NCI-H1417 treated with DMSO at 0.1 percent for 48 hours (cell line): ENCODE results near the gene CEP72.

ENCODE experiments used
- DNase-seq: peaks from one replicate; lab custom pipeline; 2025; lab: John Stamatoyannopoulos, UW

CEP72 gene

GRCh38 chr5:658103-658502, 46.0 kb downstream of the CEP72 start:
- DNase-seq, result no peak

GRCh38 chr5:659496-660263, 47.5 kb downstream of the CEP72 start:
- no peak for DNase-seq

- no peak for DNase-seq
Measured at GRCh38 chr5:660491-661030, 48.4 kb downstream of the CEP72 start.

GRCh38 chr5:661891-662750, 50.0 kb downstream of the CEP72 start:
- no peak for DNase-seq

GRCh38 chr5:662751-663435, 50.8 kb downstream of the CEP72 start:
- no peak for DNase-seq

GRCh38 chr5:663436-664342, 51.5 kb downstream of the CEP72 start:
- no peak for DNase-seq

- no peak for DNase-seq
Measured at GRCh38 chr5:664343-664993, 52.3 kb downstream of the CEP72 start.

GRCh38 chr5:664994-665360, 52.8 kb downstream of the CEP72 start:
- no peak for DNase-seq

- no peak for DNase-seq
Measured at GRCh38 chr5:665541-665955, 53.4 kb downstream of the CEP72 start.

GRCh38 chr5:665956-666711, 54.0 kb downstream of the CEP72 start:
- DNase-seq, result no peak

- no peak for DNase-seq
Measured at GRCh38 chr5:666816-667498, 54.8 kb downstream of the CEP72 start.

- no peak for DNase-seq
Measured at GRCh38 chr5:668283-668995, 56.3 kb downstream of the CEP72 start.

GRCh38 chr5:669111-669841, 57.1 kb downstream of the CEP72 start:
- no peak for DNase-seq

GRCh38 chr5:669842-670395, 57.8 kb downstream of the CEP72 start:
- no peak for DNase-seq

GRCh38 chr5:670396-671270, 58.5 kb downstream of the CEP72 start:
- no peak for DNase-seq

- peak; percentile 36 for DNase-seq
Measured at GRCh38 chr5:671459-672328, 59.6 kb downstream of the CEP72 start.
